B cell (primary cell): ENCODE data around the gene CD19.

Experiments
- EZH2 ChIP-seq: IDR thresholded peaks from 2 replicates; pipeline ENCODE4 v1.6.1; 2012; ENCODE audit warnings: borderline replicate concordance, low read depth, mild to moderate bottlenecking, moderate library complexity, low read length; ENCODE audit not compliant: insufficient read depth, poor library complexity, severe bottlenecking
- TF ChIP-seq, protein P1 (sequence below): fragments of 200-600 bp; IDR thresholded peaks from one replicate; pipeline ENCODE4 v1.8.0; 2022; ENCODE audit warnings: antibody characterized with exemption, mild to moderate bottlenecking

GRCh38 chr16:28923231-28923587, 8.6 kb upstream of the CD19 start:
- TF ChIP-seq, protein P1, sequence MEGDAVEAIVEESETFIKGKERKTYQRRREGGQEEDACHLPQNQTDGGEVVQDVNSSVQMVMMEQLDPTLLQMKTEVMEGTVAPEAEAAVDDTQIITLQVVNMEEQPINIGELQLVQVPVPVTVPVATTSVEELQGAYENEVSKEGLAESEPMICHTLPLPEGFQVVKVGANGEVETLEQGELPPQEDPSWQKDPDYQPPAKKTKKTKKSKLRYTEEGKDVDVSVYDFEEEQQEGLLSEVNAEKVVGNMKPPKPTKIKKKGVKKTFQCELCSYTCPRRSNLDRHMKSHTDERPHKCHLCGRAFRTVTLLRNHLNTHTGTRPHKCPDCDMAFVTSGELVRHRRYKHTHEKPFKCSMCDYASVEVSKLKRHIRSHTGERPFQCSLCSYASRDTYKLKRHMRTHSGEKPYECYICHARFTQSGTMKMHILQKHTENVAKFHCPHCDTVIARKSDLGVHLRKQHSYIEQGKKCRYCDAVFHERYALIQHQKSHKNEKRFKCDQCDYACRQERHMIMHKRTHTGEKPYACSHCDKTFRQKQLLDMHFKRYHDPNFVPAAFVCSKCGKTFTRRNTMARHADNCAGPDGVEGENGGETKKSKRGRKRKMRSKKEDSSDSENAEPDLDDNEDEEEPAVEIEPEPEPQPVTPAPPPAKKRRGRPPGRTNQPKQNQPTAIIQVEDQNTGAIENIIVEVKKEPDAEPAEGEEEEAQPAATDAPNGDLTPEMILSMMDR: no peak
- no peak for TF ChIP-seq EZH2
